CD4-positive, alpha-beta T cell treated with Interferon gamma for 1 hour (primary cell): ENCODE measurements around the gene GAD2.

Experiments
- DNase-seq: peaks from one replicate; pipeline ENCODE4 v3.0.0-alpha.2; 2020

GAD2 gene

DNA sequence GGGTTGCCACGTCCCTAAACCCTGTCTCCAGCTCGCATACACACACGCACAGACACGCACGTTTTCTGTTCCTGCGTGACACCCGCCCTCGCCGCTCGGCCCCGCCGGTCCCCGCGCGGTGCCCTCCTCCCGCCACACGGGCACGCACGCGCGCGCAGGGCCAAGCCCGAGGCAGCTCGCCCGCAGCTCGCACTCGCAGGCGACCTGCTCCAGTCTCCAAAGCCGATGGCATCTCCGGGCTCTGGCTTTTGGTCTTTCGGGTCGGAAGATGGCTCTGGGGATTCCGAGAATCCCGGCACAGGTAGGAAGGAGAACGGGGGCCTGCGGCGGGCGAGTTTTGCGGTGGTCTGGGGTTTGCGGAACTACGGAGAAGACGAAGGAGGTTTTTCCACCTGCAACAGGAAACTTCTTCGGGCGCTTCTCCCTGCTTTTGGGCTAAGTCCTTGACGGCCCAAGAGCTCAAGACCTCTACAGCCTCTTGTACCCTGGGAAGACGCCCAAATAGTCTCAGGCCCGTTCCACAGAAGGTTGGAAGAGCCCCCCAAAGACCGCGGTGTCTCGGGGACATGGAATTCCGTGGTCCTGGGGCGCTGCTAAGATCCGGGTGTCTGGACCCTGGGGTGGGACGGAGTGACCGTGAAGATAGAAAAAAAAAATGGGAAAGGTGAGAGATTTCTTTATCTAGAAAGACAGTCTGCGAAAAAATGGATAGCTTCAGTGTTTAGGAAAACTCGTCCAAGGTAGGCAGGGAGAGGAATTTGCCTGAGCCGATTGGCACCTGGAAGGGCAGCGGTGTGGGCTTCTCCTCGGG is at the start of gene GAD2:
GAD2 (plus strand) TSS at position 190 of the 811 bp plus-strand sequence; CDS start at position 226, 36 bp downstream.
- DNase-seq = no peak

DNA sequence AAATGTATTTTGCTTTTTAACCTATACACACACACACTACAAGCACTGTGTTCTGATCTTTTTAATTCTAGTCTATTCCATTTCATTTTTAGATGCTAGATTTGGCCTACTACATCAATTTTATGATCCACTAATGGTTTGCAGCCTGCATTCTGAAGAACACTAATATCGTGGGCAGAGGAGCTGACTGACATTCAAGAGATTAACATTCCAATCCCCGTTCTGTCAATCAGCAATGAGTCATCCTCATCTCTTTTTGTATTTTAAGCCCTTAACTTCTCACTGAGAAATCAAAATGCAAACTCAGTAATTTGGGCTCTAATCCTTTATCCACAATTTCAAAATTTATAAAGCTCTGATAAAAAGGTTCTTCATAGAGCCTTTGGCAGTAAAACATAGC is 47.1 kb upstream of the GAD2 start:
- no peak for DNase-seq

DNA sequence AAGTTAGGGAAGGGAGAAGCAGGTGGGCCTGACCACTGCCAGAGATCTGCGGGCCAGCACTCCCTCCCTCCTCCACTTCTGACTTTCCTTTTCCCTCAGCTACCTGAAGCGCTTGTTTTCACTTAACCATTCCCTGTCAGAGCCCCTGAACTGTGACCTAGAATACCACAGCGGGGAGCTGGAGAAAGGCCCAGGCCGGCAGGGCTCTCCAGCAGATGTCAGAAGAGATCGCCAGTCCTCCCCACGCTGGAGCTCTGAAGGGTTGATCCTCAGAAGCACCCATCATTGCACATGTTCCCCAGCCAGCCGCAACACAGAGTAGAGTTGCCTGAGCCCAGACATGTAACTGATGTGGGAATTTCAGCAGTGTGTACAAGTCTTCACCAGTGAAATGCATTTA is 44.4 kb upstream of the GAD2 start:
- no peak for DNase-seq

DNA sequence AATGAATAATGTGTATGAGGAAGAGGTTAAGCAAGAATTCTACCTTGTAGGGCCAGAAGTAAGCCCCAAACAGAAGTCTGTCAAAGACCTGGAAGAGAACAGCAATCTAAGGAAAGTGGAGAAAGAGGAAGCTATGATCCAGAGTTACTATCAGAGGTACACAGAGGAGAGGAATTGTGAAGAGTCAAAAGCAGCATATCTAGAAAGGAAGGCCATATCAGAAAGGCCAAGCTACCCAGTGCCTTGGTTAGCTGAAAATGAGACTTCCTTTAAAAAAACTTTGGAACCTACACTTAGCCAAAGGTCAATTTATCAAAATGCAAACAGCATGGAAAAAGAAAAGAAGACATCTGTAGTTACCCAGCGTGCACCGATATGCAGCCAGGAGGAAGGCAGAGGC is 42.7 kb upstream of the GAD2 start:
- DNase-seq = no peak

DNA sequence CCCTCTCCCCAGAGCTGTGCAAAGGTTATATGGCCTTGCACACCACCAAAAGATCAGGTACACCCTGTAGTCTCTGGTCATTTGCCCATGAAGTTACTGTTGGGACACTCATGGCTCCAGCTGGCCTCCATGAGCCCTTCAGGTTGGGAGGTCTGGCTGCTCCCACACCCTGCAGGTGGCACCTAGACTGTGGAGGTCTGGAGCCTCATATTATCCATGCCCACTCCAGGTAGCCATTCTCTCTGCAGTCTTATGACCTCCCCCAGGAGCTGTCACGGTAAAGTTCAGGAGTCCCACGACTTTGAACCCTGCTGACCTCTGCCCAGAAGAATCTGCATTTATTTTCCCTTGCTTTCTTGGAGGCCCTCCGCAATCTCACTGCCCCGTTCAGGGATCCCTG is 39.2 kb upstream of the GAD2 start:
- no peak for DNase-seq

DNA sequence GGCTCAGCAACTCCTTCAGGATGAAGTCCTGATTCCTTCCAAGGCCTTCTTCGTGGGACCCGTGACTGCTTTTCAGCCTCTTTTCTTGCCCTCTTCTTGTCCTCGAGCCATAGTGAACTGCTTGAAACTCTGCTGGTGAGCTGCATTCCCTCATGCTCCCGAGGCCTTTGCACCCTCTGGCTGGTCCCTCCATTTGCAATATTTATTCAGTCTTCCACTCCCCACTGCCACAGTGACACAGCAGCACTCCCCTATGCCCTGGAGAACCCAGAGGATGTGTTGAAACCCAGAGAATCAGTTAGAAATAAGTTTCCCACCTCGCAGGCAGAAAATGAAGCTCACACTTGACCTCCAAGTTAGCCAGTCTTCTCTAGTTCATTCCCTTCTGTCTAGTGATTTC is 22.3 kb upstream of the GAD2 start:
- no peak for DNase-seq

DNA sequence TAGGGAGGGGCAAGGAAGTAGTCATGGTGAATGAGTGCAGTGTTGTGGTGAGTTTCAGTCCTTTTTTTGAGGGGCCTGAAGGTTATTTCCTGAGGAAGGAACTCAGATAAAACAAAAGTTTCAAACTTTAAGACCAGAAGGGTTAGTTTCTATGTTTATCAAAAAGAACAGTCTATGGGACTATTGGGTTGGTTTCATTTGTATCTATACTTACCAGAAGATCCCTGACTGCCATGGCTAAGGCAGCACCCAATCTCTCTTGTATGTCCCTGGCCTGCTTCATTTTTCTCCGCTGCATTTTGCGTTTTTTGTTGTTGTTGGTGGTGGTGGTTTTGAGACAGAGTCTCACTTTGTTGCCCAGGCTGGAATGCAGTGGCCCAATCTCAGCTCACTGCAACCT is 19.3 kb upstream of the GAD2 start:
- DNase-seq = no peak

DNA sequence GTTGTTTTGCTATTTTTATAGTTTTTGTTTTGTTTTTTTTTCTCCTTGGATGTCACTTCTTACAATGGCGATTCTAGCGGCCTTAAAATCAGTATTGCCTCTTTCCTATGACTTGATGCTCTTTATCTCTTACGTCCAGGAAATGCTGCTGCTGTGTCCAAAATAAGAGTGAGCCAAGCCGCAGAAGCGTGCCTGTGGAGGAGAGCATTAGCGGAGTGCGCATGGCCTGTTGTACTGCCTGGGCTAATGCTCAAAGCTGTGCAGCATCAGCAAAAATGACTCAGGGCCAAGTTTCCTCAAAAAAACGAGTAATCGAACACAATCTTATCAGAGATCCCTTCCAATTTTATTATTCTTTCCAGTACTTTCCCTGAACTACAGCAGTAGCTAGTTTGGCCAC is 18.5 kb upstream of the GAD2 start:
- DNase-seq = no peak

DNA sequence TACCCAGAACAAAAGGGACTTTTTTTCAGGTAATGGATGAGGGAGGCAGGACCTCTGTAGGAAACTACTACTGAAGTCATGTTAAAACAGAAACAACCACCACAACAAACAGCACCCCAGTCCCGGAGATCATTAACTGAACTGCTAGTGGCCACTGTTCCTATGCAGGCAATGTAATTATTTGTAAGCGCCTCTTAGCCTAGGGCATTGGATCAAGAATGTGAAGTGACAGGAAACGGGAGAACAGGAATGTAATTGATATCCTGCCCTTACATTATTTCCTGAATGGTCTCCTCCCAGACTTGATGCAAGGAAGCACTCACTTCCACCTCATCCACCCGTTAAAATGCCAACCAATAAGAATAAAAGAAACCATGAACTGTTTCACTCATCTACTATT is 16.7 kb upstream of the GAD2 start:
- no peak for DNase-seq

- DNase-seq = no peak
Measured at GRCh38 chr10:26205223-26205622, 11.4 kb upstream of the GAD2 start.

DNA sequence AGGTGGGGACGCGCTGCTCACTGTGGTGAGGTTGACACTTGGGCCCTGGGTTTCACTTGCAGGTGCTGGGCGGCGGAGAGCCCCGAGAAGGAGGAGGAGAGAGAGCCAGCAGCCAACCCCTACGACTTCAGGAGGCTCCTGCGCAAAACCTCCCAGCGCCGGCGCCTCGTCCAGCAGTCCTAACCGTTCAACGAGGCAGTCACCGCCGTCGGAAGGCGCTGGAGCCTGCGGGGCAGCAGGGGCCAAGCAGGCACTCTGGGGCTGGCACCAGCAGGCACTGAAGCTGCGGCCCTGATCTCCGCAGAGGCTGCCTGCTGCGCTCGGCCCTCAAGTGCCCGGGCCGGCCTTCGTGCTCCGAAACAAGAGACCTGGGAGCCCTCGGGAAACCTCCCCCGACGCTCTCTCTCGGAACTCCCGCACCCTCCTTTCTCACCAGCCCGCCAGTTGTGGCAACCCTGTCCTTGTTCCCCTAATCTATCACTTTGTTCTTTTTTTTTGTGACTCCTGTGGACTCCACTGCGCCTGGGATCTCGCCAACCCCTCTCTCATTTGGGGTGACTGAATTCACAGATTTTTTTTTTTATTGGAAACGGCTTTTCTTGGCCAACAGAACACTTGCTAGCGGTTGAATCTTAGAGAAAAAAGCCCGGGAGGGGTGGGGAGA is 4.7 kb upstream of the GAD2 start:
- DNase-seq = no peak

DNA sequence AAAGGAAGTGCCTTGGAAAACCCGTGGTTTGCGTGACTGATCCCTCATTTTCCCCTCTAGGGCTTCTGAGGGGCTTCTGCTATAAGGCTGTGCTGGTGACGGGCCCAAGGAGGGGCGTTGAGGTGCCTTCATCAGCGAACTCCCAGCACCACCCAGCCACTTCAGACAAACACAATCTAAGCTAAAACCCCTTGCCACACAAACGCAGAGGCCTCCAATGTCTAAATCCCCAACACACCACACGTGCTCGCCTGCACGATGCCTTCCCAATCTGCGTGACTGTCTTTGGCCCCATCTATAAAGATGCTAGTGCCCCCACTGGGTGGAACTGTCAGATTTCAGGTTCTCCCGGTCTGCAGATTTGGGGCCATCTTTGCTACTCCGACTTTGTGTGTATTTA is 4.1 kb upstream of the GAD2 start:
- DNase-seq = no peak

- DNase-seq = no peak
Measured at GRCh38 chr10:26213157-26213800, 3.3 kb upstream of the GAD2 start.

- no peak for DNase-seq
Measured at GRCh38 chr10:26214004-26214403, 2.6 kb upstream of the GAD2 start.

DNA sequence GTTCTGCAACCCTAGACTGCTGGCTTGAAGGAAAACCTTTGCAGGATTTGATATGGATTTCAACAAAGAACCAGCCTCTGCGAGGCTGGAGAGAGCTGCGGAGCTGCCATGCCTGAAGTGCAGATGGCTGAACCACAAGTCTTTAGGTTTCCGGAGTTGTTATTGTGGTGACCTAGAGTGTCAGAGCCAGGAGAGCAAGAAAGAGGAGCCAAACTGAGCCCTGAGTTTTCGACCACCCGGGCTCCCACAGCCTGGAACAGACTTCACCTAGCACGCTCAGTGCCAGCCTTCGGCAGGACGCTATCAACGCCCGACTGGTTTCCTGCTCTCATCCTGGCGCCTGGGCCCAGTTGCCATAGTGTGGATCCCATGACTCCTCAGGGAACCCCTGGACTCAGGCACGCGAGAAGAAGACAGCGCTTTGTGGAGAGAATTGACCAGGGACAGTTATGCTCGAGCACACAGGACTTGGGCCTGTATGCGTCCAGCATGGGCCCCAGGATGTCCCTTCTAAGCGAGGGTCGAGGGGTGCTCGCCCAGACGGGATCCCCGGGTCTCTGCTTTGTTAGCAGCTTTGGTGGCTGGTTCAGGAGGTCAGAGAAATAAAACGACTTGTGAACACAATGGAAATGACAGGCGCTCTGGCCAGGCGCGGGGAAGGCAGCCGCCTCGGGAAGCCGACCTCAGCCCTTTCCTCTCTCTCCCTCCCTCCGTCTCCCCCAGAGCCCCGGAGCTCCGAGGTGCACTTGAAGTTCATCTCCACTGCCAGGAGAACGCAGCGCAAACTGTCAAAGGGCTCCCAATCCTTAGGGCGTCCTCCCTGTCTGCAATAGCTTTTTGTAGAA is 1.8 kb upstream of the GAD2 start:
- DNase-seq = no peak

GRCh38 chr10:26215396-26215934 is 1.1 kb upstream of the GAD2 start:
- DNase-seq = no peak

DNA sequence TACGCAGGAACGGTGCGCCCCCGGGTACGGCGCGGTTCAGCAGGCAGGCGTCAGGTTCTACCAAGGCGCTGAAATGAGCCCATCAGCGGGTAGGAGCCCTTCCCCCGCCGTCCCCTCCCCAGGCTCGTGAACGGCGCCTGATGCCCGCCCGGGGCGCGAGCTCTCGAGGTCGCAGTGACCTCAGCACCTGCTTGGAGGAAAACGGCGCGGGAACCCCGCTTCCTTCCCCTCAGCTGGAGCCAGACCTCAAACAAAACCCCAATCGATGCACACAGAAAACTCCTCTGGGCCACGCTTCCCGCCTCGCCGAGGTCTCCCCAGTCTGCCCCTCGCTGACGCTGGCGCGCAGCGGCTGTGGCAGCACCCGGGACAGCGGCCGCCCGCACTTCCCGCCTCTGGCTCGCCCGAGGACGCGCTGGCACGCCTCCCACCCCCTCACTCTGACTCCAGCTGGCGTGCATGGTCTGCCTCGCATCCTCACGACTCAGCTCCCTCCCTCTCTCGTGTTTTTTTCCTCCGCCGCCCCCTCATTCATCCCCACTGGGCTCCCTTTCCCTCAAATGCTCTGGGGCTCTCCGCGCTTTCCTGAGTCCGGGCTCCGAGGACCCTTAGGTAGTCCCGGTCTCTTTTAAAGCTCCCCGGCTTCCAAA is 514 bp upstream of the GAD2 start:
- DNase-seq = no peak

DNA sequence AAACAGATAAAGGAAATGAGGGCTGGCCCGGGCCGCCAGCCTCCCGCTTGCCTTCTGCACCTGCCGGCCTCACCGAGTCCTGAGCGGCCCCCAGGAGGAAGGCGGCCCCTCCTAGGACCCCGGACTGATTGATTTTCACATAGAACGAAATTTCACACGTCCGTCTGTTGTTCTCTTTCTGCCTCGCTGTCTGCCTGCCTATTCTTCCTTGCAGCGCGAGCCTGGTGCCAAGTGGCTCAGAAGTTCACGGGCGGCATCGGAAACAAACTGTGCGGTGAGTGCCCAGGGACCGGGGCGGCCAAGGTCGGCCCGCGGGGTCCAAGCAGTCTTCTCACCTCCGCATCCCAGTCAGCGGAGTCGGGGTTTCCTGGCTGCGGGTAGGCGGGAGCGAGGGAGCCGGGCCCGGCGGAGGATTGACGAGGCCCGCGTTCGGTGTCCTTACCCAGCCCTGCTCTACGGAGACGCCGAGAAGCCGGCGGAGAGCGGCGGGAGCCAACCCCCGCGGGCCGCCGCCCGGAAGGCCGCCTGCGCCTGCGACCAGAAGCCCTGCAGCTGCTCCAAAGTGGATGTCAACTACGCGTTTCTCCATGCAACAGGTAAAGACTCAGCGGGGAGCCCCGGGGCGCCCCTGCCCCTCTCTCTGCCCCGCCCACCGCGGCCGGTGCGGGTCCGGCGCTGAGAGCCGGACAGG is 967 bp downstream of the GAD2 start:
- DNase-seq = no peak

- DNase-seq = no peak
Measured at GRCh38 chr10:26219676-26220075, 3.1 kb downstream of the GAD2 start.

DNA sequence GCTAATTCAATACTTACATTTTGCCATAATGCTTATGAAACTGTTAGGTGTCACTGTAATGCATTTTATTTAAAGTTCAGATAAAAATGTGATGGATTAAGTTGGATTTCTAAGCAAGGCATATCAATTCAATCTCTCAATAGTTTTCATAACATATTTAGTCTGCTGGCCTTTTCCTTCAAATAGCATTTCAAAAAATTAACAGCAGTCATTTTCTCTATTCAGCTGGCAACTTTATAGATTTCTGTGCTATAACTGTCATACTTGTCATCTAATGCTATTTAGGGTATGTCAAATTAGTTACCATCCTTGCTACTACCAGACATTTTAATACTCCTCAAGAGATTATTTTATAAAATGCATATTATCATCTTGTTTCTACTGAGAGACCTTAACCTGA is 4.3 kb downstream of the GAD2 start:
- DNase-seq = no peak

DNA sequence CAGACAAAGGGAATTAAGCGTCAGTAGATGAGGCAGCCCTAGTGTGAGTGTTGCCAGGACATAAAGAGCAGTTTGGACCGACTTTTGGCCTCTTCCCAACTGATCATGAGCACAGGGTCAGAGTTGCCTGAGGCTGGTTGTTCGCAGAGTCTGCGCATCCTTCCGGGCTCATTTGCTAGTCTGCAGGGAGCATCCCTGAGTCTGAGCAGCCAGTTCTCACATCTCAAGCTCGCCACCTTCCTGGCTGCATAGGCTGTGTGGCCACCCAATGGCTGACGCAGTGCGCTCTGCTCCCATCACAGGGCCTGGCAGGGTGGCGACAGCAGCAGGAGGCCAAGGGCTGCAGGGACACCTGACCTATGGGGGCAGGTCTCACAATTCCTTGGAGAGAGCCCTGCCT is 5.0 kb downstream of the GAD2 start:
- DNase-seq = no peak

DNA sequence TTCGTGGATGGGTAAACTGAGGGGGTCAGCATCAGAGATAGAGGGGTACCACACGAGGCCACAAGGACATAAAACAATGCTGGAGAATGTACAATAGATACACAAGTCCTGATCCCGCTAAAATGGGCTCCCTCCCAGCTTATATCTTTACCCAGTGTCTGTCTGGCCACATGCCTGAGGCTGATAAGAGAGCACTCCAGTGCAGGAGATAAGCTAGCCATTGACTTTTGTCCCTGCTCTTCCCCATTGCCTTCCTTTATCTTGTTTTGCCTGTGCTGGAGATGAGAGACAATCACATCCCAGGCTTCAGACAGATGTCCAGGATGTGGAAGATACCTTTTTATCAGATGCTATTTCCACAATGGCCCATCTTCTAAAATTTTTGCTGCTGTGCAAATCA is 6.0 kb downstream of the GAD2 start:
- DNase-seq = no peak
